ENCODE measurements around the gene MRPL14.
A peak's percentile ranks its signal among the peaks of the same experiment; 100 is the strongest.

Gene MRPL14

DNA sequence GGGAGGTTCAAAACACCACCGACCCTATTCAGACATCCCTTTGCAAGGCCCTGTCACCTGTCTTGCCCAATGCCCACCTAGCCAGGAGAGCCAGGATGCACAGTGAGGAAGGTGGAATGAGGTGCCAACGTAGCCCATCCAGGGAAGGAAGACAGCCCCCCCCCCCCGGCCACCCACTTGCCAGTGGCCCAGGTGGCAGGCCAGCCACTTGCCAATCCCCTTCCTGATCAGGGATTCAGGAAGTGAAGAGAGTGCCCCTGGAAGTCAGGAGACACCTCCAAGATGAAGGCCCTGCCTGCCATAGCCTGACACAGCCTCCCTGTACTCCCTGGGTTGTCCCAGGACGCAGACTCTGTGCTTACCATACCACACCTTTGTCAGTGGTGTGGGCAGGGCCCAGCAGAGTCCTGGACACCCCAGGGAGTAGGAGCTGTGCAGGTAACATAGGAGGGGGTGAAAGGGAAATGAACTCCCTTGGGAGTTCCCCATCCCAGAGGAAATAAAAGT is 54.7 kb downstream of the MRPL14 start:
- Mint-ChIP-seq H3K36me3 (ENCODE audit: low read depth) (no peaks in the 10 kb centered on the region), H3K27me3 (ENCODE audit: low read depth) (no peaks in the 10 kb centered on the region), H3K4me1 (peaks cover 38% of the 10 kb centered on the region), H3K27ac (peak overlapping the region; percentile 90 to 98 (median 92)), H3K4me3 (peak overlapping the region; percentile 87 to 89 (median 87)), H3K9me3 (no peaks in the 10 kb centered on the region)
- TF ChIP-seq, protein P1, sequence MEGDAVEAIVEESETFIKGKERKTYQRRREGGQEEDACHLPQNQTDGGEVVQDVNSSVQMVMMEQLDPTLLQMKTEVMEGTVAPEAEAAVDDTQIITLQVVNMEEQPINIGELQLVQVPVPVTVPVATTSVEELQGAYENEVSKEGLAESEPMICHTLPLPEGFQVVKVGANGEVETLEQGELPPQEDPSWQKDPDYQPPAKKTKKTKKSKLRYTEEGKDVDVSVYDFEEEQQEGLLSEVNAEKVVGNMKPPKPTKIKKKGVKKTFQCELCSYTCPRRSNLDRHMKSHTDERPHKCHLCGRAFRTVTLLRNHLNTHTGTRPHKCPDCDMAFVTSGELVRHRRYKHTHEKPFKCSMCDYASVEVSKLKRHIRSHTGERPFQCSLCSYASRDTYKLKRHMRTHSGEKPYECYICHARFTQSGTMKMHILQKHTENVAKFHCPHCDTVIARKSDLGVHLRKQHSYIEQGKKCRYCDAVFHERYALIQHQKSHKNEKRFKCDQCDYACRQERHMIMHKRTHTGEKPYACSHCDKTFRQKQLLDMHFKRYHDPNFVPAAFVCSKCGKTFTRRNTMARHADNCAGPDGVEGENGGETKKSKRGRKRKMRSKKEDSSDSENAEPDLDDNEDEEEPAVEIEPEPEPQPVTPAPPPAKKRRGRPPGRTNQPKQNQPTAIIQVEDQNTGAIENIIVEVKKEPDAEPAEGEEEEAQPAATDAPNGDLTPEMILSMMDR (IDR thresholded peaks at IDR 0.05; ENCODE audit: unreplicated experiment in 3 of 3): no peak

- Mint-ChIP-seq H3K4me1 (peaks cover 38% of the 10 kb centered on the region), H3K9me3 (no peaks in the 10 kb centered on the region), H3K27me3 (ENCODE audit: low read depth) (no peaks in the 10 kb centered on the region), H3K27ac (peak overlapping the region; percentile 65 to 92 (median 70)), H3K4me3 (peak overlapping the region; percentile 58 to 72 (median 67)), H3K36me3 (ENCODE audit: low read depth) (no peaks in the 10 kb centered on the region)
- TF ChIP-seq, protein P1 (IDR thresholded peaks at IDR 0.05; ENCODE audit: unreplicated experiment in 3 of 3): no peak
These were observed 55.4 kb downstream of the MRPL14 start for GRCh38 chr6:44071670-44072451.

DNA sequence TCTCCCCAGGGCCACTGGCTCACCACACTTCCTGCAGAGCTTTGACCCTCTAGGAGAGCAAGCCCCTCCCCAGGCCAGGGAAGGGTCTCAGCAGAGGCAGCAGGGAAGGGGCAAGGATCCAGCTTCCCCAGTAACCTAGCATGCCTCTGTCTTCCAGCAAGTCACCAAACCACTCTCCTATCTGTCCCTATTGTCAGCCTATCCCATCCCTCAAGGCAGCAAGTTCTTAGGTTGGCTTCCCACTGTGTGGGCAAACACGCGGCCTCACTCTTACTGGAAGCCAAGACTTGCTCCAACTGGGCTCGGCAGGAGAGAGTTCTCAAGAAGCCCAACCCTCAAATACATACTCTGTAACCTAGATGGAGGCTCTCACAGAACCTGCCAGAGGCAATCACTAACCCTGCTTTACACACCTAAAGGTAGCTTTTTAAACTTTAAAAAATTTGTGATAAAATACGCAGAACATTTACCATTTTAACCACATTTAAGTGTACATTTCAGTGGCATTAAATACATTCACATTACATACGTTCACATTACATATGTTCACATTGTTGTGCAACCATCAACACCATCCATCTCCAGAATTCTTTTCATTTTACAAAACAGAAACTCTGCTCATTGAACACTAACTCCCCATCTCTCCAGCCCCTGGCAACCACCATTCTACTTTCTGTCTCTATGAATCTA is 58.5 kb downstream of the MRPL14 start:
- TF ChIP-seq, protein P1 (IDR thresholded peaks at IDR 0.05; ENCODE audit: unreplicated experiment in 3 of 3): no peak
- H3K9me3 Mint-ChIP-seq: no peaks in the 10 kb centered on the region
- H3K4me3 Mint-ChIP-seq: no peak overlapping the region
- H3K36me3 Mint-ChIP-seq (ENCODE audit: low read depth): no peaks in the 10 kb centered on the region
- H3K27ac Mint-ChIP-seq: peak overlapping the region; percentile 8 to 59 (median 51)
- H3K27me3 Mint-ChIP-seq (ENCODE audit: low read depth): peaks cover 3% of the 10 kb centered on the region
- H3K4me1 Mint-ChIP-seq: peaks cover 37% of the 10 kb centered on the region

GRCh38 chr6:44067173-44068139 is 59.8 kb downstream of the MRPL14 start:
- Mint-ChIP-seq H3K4me3 (no peak overlapping the region), H3K9me3 (no peaks in the 10 kb centered on the region), H3K36me3 (ENCODE audit: low read depth) (no peaks in the 10 kb centered on the region), H3K4me1 (peaks cover 34% of the 10 kb centered on the region), H3K27ac (no peak overlapping the region), H3K27me3 (ENCODE audit: low read depth) (peaks cover 4% of the 10 kb centered on the region)
- TF ChIP-seq, protein P1 (IDR thresholded peaks at IDR 0.05; ENCODE audit: unreplicated experiment in 3 of 3): no peak

DNA sequence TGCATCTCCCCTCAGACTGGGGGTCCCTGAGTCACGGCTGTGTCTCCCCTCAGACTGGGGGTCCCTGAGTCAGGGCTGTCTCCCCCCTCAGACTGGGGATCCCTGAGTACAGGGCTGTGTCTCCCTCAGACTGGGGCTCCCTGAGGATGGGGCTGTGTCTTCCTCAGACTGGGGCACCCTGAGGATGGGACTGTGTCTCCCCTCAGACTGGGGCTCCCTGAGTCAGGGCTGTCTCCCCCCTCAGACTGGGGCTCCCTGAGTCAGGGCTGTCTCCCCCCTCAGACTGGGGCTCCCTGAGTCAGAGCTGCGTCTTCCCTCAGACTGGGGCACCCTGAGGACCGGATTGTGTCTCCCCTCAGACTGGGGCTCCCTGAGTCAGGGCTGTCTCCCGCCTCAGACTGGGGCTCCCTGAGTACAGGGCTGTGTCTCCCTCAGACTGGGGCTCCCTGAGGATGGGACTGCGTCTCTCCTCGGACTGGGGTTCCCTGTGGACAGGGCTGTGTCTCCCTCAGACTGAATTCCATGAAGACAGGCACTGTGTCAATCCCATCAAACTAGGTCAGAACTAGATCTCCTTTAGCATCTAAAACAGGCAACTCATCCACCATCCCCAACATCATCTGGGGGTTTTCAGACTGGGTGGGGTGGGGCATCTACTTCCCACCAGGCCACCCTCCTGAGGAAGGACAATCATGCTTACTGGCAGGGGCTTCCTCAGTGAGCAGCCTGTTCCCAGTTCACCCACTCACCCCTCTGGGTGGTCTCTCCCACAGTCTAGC is 60.7 kb downstream of the MRPL14 start:
- Mint-ChIP-seq H3K27me3 (ENCODE audit: low read depth) (peaks cover 6% of the 10 kb centered on the region), H3K4me1 (peaks cover 26% of the 10 kb centered on the region), H3K9me3 (no peaks in the 10 kb centered on the region), H3K4me3 (no peak overlapping the region), H3K27ac (no peak overlapping the region), H3K36me3 (ENCODE audit: low read depth) (no peaks in the 10 kb centered on the region)
- TF ChIP-seq, protein P1 (IDR thresholded peaks at IDR 0.05; ENCODE audit: unreplicated experiment in 3 of 3): no peak
